ENCODE data around the gene NR3C2. TPM values are rescaled to one million over a fixed set of nuclear protein-coding genes. Genes with fewer than 3 reads are reported as not detected.

The NR3C2 gene
- total RNA-seq, 1 donor from 2014 or later, result 0.54 TPM

DNA sequence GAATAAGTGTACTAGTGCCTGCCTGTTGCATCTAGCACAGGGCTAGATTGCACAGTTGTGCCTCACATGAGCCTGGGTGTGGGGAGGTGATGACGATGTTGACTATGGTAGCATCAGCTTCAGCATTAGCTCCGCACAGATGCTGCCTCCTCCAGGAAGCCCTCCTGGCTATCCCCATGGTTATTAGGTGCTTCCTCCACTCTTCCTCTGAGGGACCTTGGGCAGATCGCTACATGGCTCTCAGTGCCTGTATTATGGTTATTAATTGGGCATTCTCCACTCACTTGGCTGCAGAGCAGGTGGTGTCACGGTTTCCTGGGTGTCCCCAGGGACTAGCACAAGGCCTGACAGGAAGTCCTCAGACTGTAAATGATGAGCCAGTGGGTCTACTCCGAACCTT, 384.7 kb downstream of the NR3C2 start:
- Mint-ChIP-seq H3K9me3 (ENCODE audit: unreplicated experiment) (no peaks in the 10 kb centered on the region), H3K27ac (ENCODE audit: unreplicated experiment) (no peak overlapping the region), H3K27me3 (ENCODE audit: unreplicated experiment) (peaks cover 3% of the 10 kb centered on the region), H3K4me3 (ENCODE audit: unreplicated experiment) (no peak overlapping the region), H3K36me3 (ENCODE audit: low read depth, unreplicated experiment) (no peaks in the 10 kb centered on the region), H3K4me1 (ENCODE audit: unreplicated experiment) (peaks cover 17% of the 10 kb centered on the region)
- no peak for DNase-seq (ENCODE audit: low spot score)
- TF ChIP-seq, protein P1, sequence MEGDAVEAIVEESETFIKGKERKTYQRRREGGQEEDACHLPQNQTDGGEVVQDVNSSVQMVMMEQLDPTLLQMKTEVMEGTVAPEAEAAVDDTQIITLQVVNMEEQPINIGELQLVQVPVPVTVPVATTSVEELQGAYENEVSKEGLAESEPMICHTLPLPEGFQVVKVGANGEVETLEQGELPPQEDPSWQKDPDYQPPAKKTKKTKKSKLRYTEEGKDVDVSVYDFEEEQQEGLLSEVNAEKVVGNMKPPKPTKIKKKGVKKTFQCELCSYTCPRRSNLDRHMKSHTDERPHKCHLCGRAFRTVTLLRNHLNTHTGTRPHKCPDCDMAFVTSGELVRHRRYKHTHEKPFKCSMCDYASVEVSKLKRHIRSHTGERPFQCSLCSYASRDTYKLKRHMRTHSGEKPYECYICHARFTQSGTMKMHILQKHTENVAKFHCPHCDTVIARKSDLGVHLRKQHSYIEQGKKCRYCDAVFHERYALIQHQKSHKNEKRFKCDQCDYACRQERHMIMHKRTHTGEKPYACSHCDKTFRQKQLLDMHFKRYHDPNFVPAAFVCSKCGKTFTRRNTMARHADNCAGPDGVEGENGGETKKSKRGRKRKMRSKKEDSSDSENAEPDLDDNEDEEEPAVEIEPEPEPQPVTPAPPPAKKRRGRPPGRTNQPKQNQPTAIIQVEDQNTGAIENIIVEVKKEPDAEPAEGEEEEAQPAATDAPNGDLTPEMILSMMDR (IDR thresholded peaks at IDR 0.05; ENCODE audit: unreplicated experiment), result no peak

DNA sequence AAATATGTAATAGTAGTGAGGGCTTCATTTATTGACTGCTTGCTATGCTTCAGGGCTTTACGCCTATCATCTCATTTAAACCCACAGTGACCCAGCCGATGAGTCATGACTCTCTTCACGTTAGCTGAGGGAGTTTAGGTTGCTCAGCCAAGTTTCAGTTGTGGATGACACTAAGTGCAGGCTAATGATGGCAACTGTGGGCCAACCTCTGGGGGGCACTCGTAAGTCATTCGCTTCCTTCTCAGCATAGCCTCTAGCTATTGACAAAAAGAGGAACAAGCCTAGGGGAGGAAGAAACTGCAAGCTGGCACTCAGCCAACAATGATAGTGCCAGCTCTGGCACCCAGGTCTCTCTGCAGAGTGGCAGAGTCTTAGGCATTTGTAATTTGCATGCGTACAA, 385.3 kb downstream of the NR3C2 start:
- peaks cover 17% of the 10 kb centered on the region for H3K4me1 Mint-ChIP-seq (ENCODE audit: unreplicated experiment)
- no peak overlapping the region for H3K4me3 Mint-ChIP-seq (ENCODE audit: unreplicated experiment)
- no peak overlapping the region for H3K27ac Mint-ChIP-seq (ENCODE audit: unreplicated experiment)
- no peaks in the 10 kb centered on the region for H3K36me3 Mint-ChIP-seq (ENCODE audit: low read depth, unreplicated experiment)
- H3K9me3 Mint-ChIP-seq (ENCODE audit: unreplicated experiment), result no peaks in the 10 kb centered on the region
- peaks cover 3% of the 10 kb centered on the region for H3K27me3 Mint-ChIP-seq (ENCODE audit: unreplicated experiment)
- no peak for DNase-seq (ENCODE audit: low spot score)
- TF ChIP-seq, protein P1 (IDR thresholded peaks at IDR 0.05; ENCODE audit: unreplicated experiment), result no peak

GRCh38 chr4:148055844-148056243, 386.4 kb downstream of the NR3C2 start:
- Mint-ChIP-seq H3K36me3 (ENCODE audit: low read depth, unreplicated experiment) (no peaks in the 10 kb centered on the region), H3K27ac (ENCODE audit: unreplicated experiment) (no peak overlapping the region), H3K4me3 (ENCODE audit: unreplicated experiment) (no peak overlapping the region)

DNA sequence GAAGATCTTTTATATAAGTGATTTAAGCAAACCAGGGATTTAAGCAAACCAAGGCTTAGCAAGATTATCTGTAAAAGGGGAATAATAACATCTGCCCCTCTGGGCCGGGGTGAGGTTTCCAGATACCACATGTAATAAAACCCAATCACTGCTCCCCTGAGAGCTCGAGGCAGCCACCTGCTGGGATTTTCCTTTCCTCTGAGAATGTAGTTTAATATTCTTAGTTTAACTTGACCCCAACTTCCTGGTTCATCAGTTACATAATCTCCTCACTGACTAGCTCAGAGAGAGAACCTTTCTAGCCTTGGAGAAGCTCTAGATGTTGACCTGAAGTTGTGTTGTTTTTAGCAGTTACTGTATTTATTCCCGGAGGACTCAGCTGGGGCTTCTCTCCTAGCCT, 387.9 kb downstream of the NR3C2 start:
- no peaks in the 10 kb centered on the region for H3K27me3 Mint-ChIP-seq (ENCODE audit: unreplicated experiment)
- H3K36me3 Mint-ChIP-seq (ENCODE audit: low read depth, unreplicated experiment), result no peaks in the 10 kb centered on the region
- H3K4me1 Mint-ChIP-seq (ENCODE audit: unreplicated experiment), result peaks cover 9% of the 10 kb centered on the region
- TF ChIP-seq, protein P1 (IDR thresholded peaks at IDR 0.05; ENCODE audit: unreplicated experiment), result no peak
- DNase-seq (ENCODE audit: low spot score), result no peak
- no peak overlapping the region for H3K4me3 Mint-ChIP-seq (ENCODE audit: unreplicated experiment)
- no peak overlapping the region for H3K27ac Mint-ChIP-seq (ENCODE audit: unreplicated experiment)
- H3K9me3 Mint-ChIP-seq (ENCODE audit: unreplicated experiment), result no peaks in the 10 kb centered on the region

More at GRCh38 chr4:148055844-148056243, 386.4 kb downstream of the NR3C2 start:
- no peak for DNase-seq (ENCODE audit: low spot score)
- Mint-ChIP-seq H3K9me3 (ENCODE audit: unreplicated experiment) (no peaks in the 10 kb centered on the region), H3K27me3 (ENCODE audit: unreplicated experiment) (no peaks in the 10 kb centered on the region), H3K4me1 (ENCODE audit: unreplicated experiment) (peaks cover 9% of the 10 kb centered on the region)
- TF ChIP-seq, protein P1 (IDR thresholded peaks at IDR 0.05; ENCODE audit: unreplicated experiment), result no peak

DNA sequence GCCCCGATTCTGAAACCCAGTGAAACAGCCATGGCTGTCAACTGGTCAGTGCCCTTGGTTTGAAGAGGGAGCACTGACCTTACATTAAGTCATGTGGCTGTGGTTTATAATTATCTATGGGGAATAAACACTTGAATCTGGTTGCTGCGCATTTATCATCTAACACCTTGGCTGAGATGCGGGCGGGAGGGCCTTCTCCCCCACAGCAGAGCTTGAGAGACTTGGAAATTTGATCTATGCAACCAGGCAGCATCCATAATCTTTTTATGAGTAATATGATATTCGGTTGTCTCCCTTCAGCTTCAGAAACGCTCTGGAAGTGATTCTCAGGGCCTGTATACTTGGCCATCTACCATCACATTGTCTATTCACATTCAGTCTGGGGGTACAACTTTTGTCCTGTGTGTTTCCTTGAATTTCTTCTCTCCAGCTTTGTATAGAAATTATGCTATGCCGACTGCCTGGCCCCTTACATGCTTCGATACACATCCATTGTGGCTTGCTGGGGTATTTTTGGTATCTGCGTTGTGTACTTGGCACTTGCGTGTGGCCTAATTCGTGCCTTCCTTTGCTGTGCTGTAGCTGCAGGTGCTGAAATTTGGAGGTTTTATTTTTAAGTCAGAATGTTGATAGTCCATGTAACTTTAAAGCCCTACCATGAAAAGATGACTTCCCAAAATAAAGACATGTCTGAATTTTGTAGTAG, 388.8 kb downstream of the NR3C2 start:
- H3K27ac Mint-ChIP-seq (ENCODE audit: unreplicated experiment), result no peak overlapping the region
- H3K4me1 Mint-ChIP-seq (ENCODE audit: unreplicated experiment), result peaks cover 2% of the 10 kb centered on the region
- no peak overlapping the region for H3K4me3 Mint-ChIP-seq (ENCODE audit: unreplicated experiment)
- H3K27me3 Mint-ChIP-seq (ENCODE audit: unreplicated experiment), result no peaks in the 10 kb centered on the region
- no peak for DNase-seq (ENCODE audit: low spot score)
- no peaks in the 10 kb centered on the region for H3K9me3 Mint-ChIP-seq (ENCODE audit: unreplicated experiment)
- no peaks in the 10 kb centered on the region for H3K36me3 Mint-ChIP-seq (ENCODE audit: low read depth, unreplicated experiment)
- TF ChIP-seq, protein P1 (IDR thresholded peaks at IDR 0.05; ENCODE audit: unreplicated experiment), result no peak
